Fibroblast of skin of abdomen (primary cell): ENCODE data around the gene TWIST1.
A peak's percentile ranks its signal among the peaks of the same experiment; 100 is the strongest.

ENCODE experiments used
- DNase-seq: peaks from one replicate; pipeline ENCODE4 v3.0.0-alpha.2; 2013

Gene TWIST1

DNA sequence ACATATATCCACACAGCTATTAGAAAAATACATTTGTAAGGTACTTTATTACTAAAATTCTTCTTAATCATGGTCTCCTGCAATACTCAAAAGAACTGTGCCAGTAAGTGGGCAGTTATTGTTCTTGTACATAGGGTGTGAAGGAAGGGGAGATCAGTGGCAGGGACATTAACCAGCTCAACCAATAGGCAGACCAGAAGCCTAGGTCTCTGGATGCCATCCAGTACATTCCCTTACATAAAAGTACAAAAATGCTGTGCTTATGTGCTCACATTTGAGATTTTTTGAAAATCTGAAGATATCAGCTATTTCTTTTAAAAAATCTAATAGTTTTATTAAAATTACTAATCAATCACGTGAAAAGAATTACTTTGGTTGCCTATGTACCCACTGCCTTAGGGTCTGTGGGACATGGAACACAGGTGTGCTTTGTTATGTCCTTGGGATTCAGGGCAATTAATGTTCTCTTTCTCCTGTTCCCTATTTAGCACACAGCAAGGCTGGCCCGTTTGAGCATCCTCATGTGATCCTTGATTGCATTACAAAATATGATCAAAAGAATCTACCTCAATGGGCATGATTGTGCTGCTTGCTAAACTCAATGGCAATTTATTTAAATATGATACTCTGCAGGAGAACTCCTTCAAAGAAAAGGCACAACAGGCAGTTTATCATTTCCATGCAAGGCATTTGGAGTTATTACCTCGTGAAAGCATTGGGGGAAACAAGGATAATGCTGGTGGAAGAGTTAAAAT is 22.7 kb downstream of the TWIST1 start:
- DNase-seq, result no peak

- DNase-seq, result peak; percentile 64
These were observed 23.3 kb downstream of the TWIST1 start for GRCh38 chr7:19094138-19094537.

GRCh38 chr7:19091550-19092200 is 25.8 kb downstream of the TWIST1 start:
- DNase-seq, result no peak

GRCh38 chr7:19090526-19090925 is 26.9 kb downstream of the TWIST1 start:
- no peak for DNase-seq

DNA sequence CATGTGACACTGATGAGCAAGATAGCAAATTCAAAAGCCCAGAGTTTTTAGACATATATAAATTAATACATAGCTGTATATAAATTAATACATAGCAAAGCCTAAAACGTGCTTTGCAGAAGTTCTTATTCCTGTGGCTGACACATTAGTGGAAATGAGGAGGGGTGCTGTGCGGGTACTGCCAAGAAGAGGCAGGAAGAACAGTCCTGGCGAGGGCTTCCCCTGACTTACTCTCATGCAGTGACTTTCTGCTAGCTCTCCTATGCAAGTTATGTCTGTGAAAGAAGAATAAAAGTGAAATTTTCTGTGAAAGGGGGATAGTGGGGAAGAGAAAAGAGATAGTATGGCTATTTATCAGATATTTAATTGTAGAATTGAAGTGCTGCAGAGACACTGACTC is 27.6 kb downstream of the TWIST1 start:
- DNase-seq, result no peak

GRCh38 chr7:19089378-19089777 is 28.1 kb downstream of the TWIST1 start:
- DNase-seq, result no peak

DNA sequence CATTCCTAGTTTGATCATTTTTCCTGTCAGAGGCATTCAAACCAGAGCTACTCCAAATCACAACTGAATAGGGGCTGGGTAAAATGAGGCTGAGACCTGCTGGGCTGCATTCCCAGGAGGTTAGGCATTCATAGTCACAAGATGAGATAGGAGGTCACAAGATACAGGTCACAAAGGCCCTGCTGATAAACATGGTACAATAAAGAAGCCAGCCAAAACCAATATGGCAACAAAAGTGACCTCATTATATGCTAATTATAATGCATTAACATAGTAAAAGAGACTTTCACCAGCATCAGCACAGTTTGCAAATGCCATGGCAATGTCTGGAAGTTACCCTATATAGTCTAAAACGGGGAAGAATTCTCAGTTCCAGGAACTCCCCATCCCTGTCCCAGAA is 37.3 kb downstream of the TWIST1 start:
- DNase-seq, result no peak

- no peak for DNase-seq
These were observed 38.4 kb downstream of the TWIST1 start for GRCh38 chr7:19079066-19079465.

GRCh38 chr7:19069842-19070241 is 47.6 kb downstream of the TWIST1 start:
- peak; percentile 25 for DNase-seq

- DNase-seq, result peak; percentile 41
These were observed 51.3 kb downstream of the TWIST1 start for GRCh38 chr7:19066170-19066569.
